ENCODE measurements around the gene TSHZ2.

Gene TSHZ2

DNA sequence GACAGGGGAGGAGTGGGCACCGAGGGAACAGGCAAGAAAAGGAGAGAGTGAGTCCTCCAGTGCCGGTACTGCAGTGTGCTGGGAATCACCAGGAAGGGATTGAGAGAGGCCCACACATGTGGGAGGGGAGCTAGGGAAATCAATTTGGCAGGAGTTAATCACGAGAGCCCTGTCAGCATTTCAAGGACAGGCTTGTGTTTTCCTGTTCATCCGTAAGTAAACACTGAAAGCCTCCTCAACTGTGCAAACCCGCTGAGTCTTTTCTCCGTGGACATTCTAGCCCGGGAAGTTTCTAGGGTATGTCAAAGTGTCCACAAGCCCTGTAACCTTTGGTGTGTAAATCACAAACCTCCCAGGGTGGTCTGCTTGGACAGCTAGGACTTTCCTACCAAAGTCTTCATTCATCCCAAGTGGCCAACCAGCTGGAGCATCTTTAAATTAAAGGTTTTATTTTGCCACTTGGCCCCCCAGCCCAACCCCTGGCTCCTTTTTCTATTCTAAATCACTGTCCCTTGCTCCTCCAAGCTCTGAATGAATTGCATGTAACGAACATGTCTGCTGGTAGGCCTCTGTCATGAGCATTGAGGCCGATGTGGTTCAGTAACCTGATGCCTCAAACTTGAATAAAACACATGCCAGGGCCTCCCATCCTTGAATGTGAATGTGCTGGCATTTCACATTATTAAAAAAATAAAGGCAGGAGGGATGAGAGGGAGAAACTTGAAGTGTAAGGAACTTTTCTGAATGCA, 472.4 kb downstream of the TSHZ2 start:
- TF ChIP-seq TARDBP (IDR thresholded peaks at IDR 0.05) (no peak), FOXK2 (IDR thresholded peaks at IDR 0.05) (no peak), HDGF (IDR thresholded peaks at IDR 0.05; ENCODE audit: borderline replicate concordance) (no peak), BHLHE40 (IDR thresholded peaks at IDR 0.05; ENCODE audit: borderline replicate concordance) (no peak), ZNF384 (IDR thresholded peaks at IDR 0.05) (no peak), FOXM1 (IDR thresholded peaks at IDR 0.05; ENCODE audit: borderline replicate concordance) (no peak), L3MBTL2 (conservative IDR thresholded peaks at IDR 0.05) (no peak), SUZ12 (IDR thresholded peaks at IDR 0.05) (no peak), NFRKB (IDR thresholded peaks at IDR 0.05) (no peak), CTBP1 (IDR thresholded peaks at IDR 0.05; ENCODE audit: borderline replicate concordance) (no peak), SP1 (IDR thresholded peaks at IDR 0.05) (no peak), FOXA1 (IDR thresholded peaks at IDR 0.05) (no peak), ELF4 (IDR thresholded peaks at IDR 0.05) (no peak)
- TF ChIP-seq, protein P1, sequence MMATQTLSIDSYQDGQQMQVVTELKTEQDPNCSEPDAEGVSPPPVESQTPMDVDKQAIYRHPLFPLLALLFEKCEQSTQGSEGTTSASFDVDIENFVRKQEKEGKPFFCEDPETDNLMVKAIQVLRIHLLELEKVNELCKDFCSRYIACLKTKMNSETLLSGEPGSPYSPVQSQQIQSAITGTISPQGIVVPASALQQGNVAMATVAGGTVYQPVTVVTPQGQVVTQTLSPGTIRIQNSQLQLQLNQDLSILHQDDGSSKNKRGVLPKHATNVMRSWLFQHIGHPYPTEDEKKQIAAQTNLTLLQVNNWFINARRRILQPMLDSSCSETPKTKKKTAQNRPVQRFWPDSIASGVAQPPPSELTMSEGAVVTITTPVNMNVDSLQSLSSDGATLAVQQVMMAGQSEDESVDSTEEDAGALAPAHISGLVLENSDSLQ (IDR thresholded peaks at IDR 0.05): no peak
- POLR2A ChIA-PET: no interaction called here
- no peak for DNase-seq (ENCODE audit: extremely low spot score)
- CTCF ChIA-PET: no interaction called here

DNA sequence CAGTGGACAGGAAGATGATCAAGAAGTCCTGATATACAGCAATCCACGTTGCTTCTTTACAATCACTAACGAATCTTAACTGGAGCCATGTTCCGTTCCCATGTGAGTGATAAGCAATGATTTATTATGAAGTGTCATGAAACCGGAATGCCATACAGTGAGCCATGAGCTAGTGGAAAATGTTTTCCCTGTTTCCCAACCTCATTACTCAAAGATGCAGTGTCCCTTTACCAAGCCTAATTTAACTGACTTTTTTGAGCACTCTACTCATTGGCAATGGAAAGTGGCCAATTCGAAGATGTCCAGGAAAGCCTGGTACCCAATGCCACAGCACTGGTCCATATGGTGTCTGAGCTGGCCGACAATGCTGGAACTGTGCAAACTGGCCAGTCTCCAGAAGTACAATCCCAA, 473.2 kb downstream of the TSHZ2 start:
- ChIA-PET CTCF (no interaction called here), POLR2A (no interaction called here)
- no peak for DNase-seq (ENCODE audit: extremely low spot score)
- TF ChIP-seq ZNF384 (IDR thresholded peaks at IDR 0.05) (no peak), FOXA1 (IDR thresholded peaks at IDR 0.05) (no peak), LEF1 (IDR thresholded peaks at IDR 0.05; ENCODE audit: borderline replicate concordance) (no peak), SP1 (IDR thresholded peaks at IDR 0.05) (no peak), NFRKB (IDR thresholded peaks at IDR 0.05) (no peak), CTBP1 (IDR thresholded peaks at IDR 0.05; ENCODE audit: borderline replicate concordance) (no peak), SUZ12 (IDR thresholded peaks at IDR 0.05) (no peak), BHLHE40 (IDR thresholded peaks at IDR 0.05; ENCODE audit: borderline replicate concordance) (no peak), FOXM1 (IDR thresholded peaks at IDR 0.05; ENCODE audit: borderline replicate concordance) (no peak)

DNA sequence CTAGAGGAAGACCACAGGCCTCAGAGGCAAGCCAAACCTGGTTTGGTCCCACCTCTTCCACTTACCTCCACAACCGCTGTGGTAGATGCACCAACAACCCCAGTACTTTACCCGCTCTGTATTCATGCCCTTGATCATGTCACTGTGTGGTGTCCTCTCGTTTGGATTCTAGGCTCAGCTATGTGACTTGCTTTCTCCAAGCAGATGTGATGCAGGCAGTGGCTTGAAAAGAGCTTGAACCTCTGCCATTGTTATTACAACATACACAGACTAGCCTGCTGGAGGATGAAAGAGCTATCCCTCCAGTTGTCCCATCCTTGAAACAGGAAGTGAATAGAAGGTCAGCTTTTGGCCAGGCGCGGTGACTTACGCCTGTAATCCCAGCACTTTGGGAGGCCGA, 473.8 kb downstream of the TSHZ2 start:
- no peak for DNase-seq (ENCODE audit: extremely low spot score)
- CTCF ChIA-PET: no interaction called here
- POLR2A ChIA-PET: no interaction called here
- no peak for TF ChIP-seq HDGF (IDR thresholded peaks at IDR 0.05; ENCODE audit: borderline replicate concordance)
- TF ChIP-seq, protein P1 (IDR thresholded peaks at IDR 0.05): no peak
- TF ChIP-seq L3MBTL2 (conservative IDR thresholded peaks at IDR 0.05): no peak
- TF ChIP-seq NFRKB (IDR thresholded peaks at IDR 0.05): no peak
- no peak for TF ChIP-seq ZNF384 (IDR thresholded peaks at IDR 0.05)
- TF ChIP-seq SUZ12 (IDR thresholded peaks at IDR 0.05): no peak
- no peak for TF ChIP-seq TARDBP (IDR thresholded peaks at IDR 0.05)
- no peak for TF ChIP-seq SP1 (IDR thresholded peaks at IDR 0.05)
- no peak for TF ChIP-seq LEF1 (IDR thresholded peaks at IDR 0.05; ENCODE audit: borderline replicate concordance)
- no peak for TF ChIP-seq FOXM1 (IDR thresholded peaks at IDR 0.05; ENCODE audit: borderline replicate concordance)
- no peak for TF ChIP-seq FOXK2 (IDR thresholded peaks at IDR 0.05)
- TF ChIP-seq ELF4 (IDR thresholded peaks at IDR 0.05): no peak
- no peak for TF ChIP-seq FOXA1 (IDR thresholded peaks at IDR 0.05)
- TF ChIP-seq BHLHE40 (IDR thresholded peaks at IDR 0.05; ENCODE audit: borderline replicate concordance): no peak
- TF ChIP-seq CTBP1 (IDR thresholded peaks at IDR 0.05; ENCODE audit: borderline replicate concordance): no peak

DNA sequence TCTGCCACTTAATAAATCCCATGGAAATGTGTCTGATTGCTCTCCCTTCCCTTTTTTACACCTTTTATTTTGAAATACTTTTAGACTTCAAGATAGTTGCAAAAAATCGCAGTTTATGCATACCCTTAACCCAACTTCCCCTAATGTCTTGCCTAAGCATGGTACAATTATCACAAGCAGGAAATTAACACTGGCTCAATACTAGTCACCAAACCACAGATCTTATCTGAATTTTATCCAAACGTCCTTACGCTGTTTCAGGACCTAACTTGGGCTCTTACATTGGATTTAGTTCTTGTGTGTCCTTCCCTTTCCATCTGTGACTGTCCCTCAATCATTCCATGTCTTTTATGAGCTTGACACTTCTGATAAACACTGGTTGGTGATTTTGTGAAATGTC, 475.2 kb downstream of the TSHZ2 start:
- TF ChIP-seq SUZ12 (IDR thresholded peaks at IDR 0.05): no peak
- no peak for TF ChIP-seq LEF1 (IDR thresholded peaks at IDR 0.05; ENCODE audit: borderline replicate concordance)
- TF ChIP-seq BHLHE40 (IDR thresholded peaks at IDR 0.05; ENCODE audit: borderline replicate concordance): no peak
- no peak for TF ChIP-seq FOXA1 (IDR thresholded peaks at IDR 0.05)
- no peak for TF ChIP-seq L3MBTL2 (conservative IDR thresholded peaks at IDR 0.05)
- TF ChIP-seq, protein P1 (IDR thresholded peaks at IDR 0.05): no peak
- no peak for TF ChIP-seq FOXK2 (IDR thresholded peaks at IDR 0.05)
- TF ChIP-seq CTBP1 (IDR thresholded peaks at IDR 0.05; ENCODE audit: borderline replicate concordance): no peak
- TF ChIP-seq TARDBP (IDR thresholded peaks at IDR 0.05): no peak
- no peak for TF ChIP-seq FOXM1 (IDR thresholded peaks at IDR 0.05; ENCODE audit: borderline replicate concordance)
- TF ChIP-seq NFRKB (IDR thresholded peaks at IDR 0.05): no peak
- no peak for DNase-seq (ENCODE audit: extremely low spot score)
- ChIA-PET CTCF (no interaction called here), POLR2A (no interaction called here)

DNA sequence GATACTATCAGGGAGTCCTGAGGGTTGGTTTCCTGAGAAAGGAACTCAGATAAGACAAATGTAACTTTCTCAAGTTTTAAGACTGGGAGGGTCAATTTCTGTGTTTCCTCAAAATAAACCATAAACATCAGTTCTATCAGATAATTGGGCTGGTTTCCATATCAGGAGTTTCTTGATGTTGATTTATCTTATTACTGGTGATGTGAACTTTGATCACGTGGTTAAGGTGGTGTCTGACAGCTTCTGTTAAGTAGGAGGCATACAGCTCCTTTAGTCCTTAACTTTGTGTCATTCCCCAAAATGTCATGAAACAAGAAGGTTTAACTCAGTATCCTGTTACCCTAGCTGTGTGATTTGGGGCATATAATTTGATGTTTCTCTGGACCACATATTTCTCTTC, 476.3 kb downstream of the TSHZ2 start:
- ChIA-PET CTCF (no interaction called here), POLR2A (no interaction called here)
- no peak for DNase-seq (ENCODE audit: extremely low spot score)
- no peak for TF ChIP-seq BHLHE40 (IDR thresholded peaks at IDR 0.05; ENCODE audit: borderline replicate concordance)
- TF ChIP-seq FOXM1 (IDR thresholded peaks at IDR 0.05; ENCODE audit: borderline replicate concordance): no peak
- no peak for TF ChIP-seq LEF1 (IDR thresholded peaks at IDR 0.05; ENCODE audit: borderline replicate concordance)
- no peak for TF ChIP-seq ZNF384 (IDR thresholded peaks at IDR 0.05)
- no peak for TF ChIP-seq L3MBTL2 (conservative IDR thresholded peaks at IDR 0.05)
- no peak for TF ChIP-seq ARNT (IDR thresholded peaks at IDR 0.05)
- no peak for TF ChIP-seq SP1 (IDR thresholded peaks at IDR 0.05)
- no peak for TF ChIP-seq NFRKB (IDR thresholded peaks at IDR 0.05)
- no peak for TF ChIP-seq FOXK2 (IDR thresholded peaks at IDR 0.05)
- TF ChIP-seq, protein P1 (IDR thresholded peaks at IDR 0.05): no peak
- TF ChIP-seq SUZ12 (IDR thresholded peaks at IDR 0.05): no peak
- no peak for TF ChIP-seq ELF4 (IDR thresholded peaks at IDR 0.05)
- TF ChIP-seq FOXA1 (IDR thresholded peaks at IDR 0.05): no peak
- no peak for TF ChIP-seq TARDBP (IDR thresholded peaks at IDR 0.05)
- no peak for TF ChIP-seq HDGF (IDR thresholded peaks at IDR 0.05; ENCODE audit: borderline replicate concordance)
- no peak for TF ChIP-seq CTBP1 (IDR thresholded peaks at IDR 0.05; ENCODE audit: borderline replicate concordance)

Data from HEK293T (cell line).